Stimulated activated CD8-positive, alpha-beta memory T cell treated with anti-CD3 and anti-CD28 coated beads, Interleukin-7, amount 100 ng/mL, for 4 hours (primary cell): ENCODE results near the gene LRRC71.

ENCODE experiments used
- DNase-seq, 2 donors: peaks; one replicate each; pipeline ENCODE4 v3.0.0-alpha.2; 2020; ENCODE audit warnings: low read depth in 2 of 2

The LRRC71 gene

GRCh38 chr1:156927215-156928042 lies 7.0 kb downstream of the LRRC71 start:
- peak; percentile 13 to 47 for DNase-seq

GRCh38 chr1:156928043-156928602 lies 7.7 kb downstream of the LRRC71 start:
- no peak for DNase-seq

- no peak for DNase-seq
These were observed 9.3 kb downstream of the LRRC71 start for GRCh38 chr1:156929596-156930238.

GRCh38 chr1:156930483-156930882 lies 10.1 kb downstream of the LRRC71 start:
- no peak for DNase-seq

- DNase-seq, result no peak
These were observed 10.9 kb downstream of the LRRC71 start for GRCh38 chr1:156931211-156931952.

- DNase-seq, result no peak
These were observed 11.7 kb downstream of the LRRC71 start for GRCh38 chr1:156931974-156932710.

GRCh38 chr1:156933136-156933535 lies 12.7 kb downstream of the LRRC71 start:
- no peak for DNase-seq

- no peak for DNase-seq
These were observed 15.2 kb downstream of the LRRC71 start for GRCh38 chr1:156935505-156936128.

GRCh38 chr1:156936191-156936590 lies 15.8 kb downstream of the LRRC71 start:
- no peak for DNase-seq

GRCh38 chr1:156936721-156937220 lies 16.3 kb downstream of the LRRC71 start:
- no peak for DNase-seq

- DNase-seq, result no peak
These were observed 17.5 kb downstream of the LRRC71 start for GRCh38 chr1:156937883-156938282.

- DNase-seq, result no peak
These were observed 18.4 kb downstream of the LRRC71 start for GRCh38 chr1:156938813-156939212.

- DNase-seq, result no peak
These were observed 19.4 kb downstream of the LRRC71 start for GRCh38 chr1:156939786-156940334.

- DNase-seq, result no peak
These were observed 21.2 kb downstream of the LRRC71 start for GRCh38 chr1:156941675-156942074.

GRCh38 chr1:156942176-156942575 lies 21.7 kb downstream of the LRRC71 start:
- DNase-seq, result no peak

GRCh38 chr1:156942576-156942975 lies 22.1 kb downstream of the LRRC71 start:
- no peak for DNase-seq

GRCh38 chr1:156943756-156944155 lies 23.3 kb downstream of the LRRC71 start:
- DNase-seq, result no peak

GRCh38 chr1:156944268-156944667 lies 23.8 kb downstream of the LRRC71 start:
- DNase-seq, result no peak

- DNase-seq, result no peak
These were observed 24.4 kb downstream of the LRRC71 start for GRCh38 chr1:156944848-156945247.

- no peak for DNase-seq
These were observed 25.6 kb downstream of the LRRC71 start for GRCh38 chr1:156945881-156946661.
